Fibroblast of peridontal ligament (primary cell): ENCODE measurements around the gene PHIP.
"Not testable (repeated sequence)": the region's sequence is repeated elsewhere in the genome, so short reads cannot be mapped to it uniquely, and the experiment has no call there.

Experiments used
- DNase-seq: peaks from one replicate; pipeline ENCODE4 v3.0.0-alpha.2; 2010; ENCODE audit errors: extremely low read depth

The PHIP gene

GRCh38 chr6:79078075-79078969 lies at the start of gene PHIP:
Gene PHIP (minus strand): TSS chr6:79078254. CDS start chr6:79078068, 186 bp downstream.
- DNase-seq = peak; percentile 96

- DNase-seq = no peak
Observed at GRCh38 chr6:79127660-79128059, 49.6 kb upstream of the PHIP start.

- DNase-seq = no peak
Observed at GRCh38 chr6:79119217-79119616, 41.2 kb upstream of the PHIP start.

- DNase-seq = peak; percentile 9
Observed at GRCh38 chr6:79117752-79118151, 39.7 kb upstream of the PHIP start.

GRCh38 chr6:79115553-79116182 lies 37.6 kb upstream of the PHIP start:
- no peak for DNase-seq

- DNase-seq = no peak
Observed at GRCh38 chr6:79111549-79111948, 33.5 kb upstream of the PHIP start.

GRCh38 chr6:79101164-79101563 lies 23.1 kb upstream of the PHIP start:
- no peak for DNase-seq

- no peak for DNase-seq
Observed at GRCh38 chr6:79100304-79100703, 22.2 kb upstream of the PHIP start.

- no peak for DNase-seq
Observed at GRCh38 chr6:79094938-79095337, 16.9 kb upstream of the PHIP start.

GRCh38 chr6:79091801-79092200 lies 13.7 kb upstream of the PHIP start:
- DNase-seq = not testable (repeated sequence)

GRCh38 chr6:79089552-79090404 lies 11.7 kb upstream of the PHIP start:
- no peak for DNase-seq

GRCh38 chr6:79084693-79085092 lies 6.6 kb upstream of the PHIP start:
- DNase-seq = peak; percentile 32

GRCh38 chr6:79082304-79082703 lies 4.2 kb upstream of the PHIP start:
- DNase-seq = no peak

GRCh38 chr6:79081663-79082062 lies 3.6 kb upstream of the PHIP start:
- DNase-seq = no peak

GRCh38 chr6:79079561-79080041 lies 1.5 kb upstream of the PHIP start:
- peak; percentile 60 for DNase-seq

GRCh38 chr6:79077715-79078074 lies 359 bp downstream of the PHIP start:
- no peak for DNase-seq

- peak; percentile 92 for DNase-seq
Observed at GRCh38 chr6:79076782-79077641, 1.0 kb downstream of the PHIP start.

- DNase-seq = peak; percentile 36
Observed at GRCh38 chr6:79076160-79076559, 1.9 kb downstream of the PHIP start.

- peak; percentile 38 for DNase-seq
Observed at GRCh38 chr6:79073888-79074287, 4.2 kb downstream of the PHIP start.

- no peak for DNase-seq
Observed at GRCh38 chr6:79072640-79073181, 5.3 kb downstream of the PHIP start.

- no peak for DNase-seq
Observed at GRCh38 chr6:79071547-79071946, 6.5 kb downstream of the PHIP start.
